Measurements from ENCODE around the gene WDR6. TPM values are rescaled to one million over a fixed set of nuclear protein-coding genes. Genes with fewer than 3 reads are reported as not detected.

WDR6 gene
- total RNA-seq, 1 donor: 75.6 TPM

- H3K4me3 ChIP-seq (ENCODE audit: low read depth, low read length): no peak overlapping the region
- DNase-seq (ENCODE audit: low read depth): no peak
- no peak for TF ChIP-seq CTCF (IDR thresholded peaks at IDR 0.05; ENCODE audit: insufficient read depth, low read depth, low read length)
These were observed 17.3 kb downstream of the WDR6 start for GRCh38 chr3:49024449-49024848.

GRCh38 chr3:49025005-49025792, 18.0 kb downstream of the WDR6 start:
- TF ChIP-seq CTCF (IDR thresholded peaks at IDR 0.05; ENCODE audit: insufficient read depth, low read depth, low read length): no peak
- DNase-seq (ENCODE audit: low read depth): no peak

GRCh38 chr3:49025793-49026520, 18.8 kb downstream of the WDR6 start:
- DNase-seq (ENCODE audit: low read depth): no peak
- H3K4me3 ChIP-seq (ENCODE audit: low read depth, low read length): no peak overlapping the region
- TF ChIP-seq CTCF (IDR thresholded peaks at IDR 0.05; ENCODE audit: insufficient read depth, low read depth, low read length): no peak

More at GRCh38 chr3:49025005-49025792, 18.0 kb downstream of the WDR6 start:
- no peak overlapping the region for H3K4me3 ChIP-seq (ENCODE audit: low read depth, low read length)

- no peak for DNase-seq (ENCODE audit: low read depth)
- TF ChIP-seq CTCF (IDR thresholded peaks at IDR 0.05; ENCODE audit: insufficient read depth, low read depth, low read length): no peak
- H3K4me3 ChIP-seq (ENCODE audit: low read depth, low read length): no peak overlapping the region
These were observed 19.3 kb downstream of the WDR6 start for GRCh38 chr3:49026536-49026935.

GRCh38 chr3:49027634-49028033, 20.4 kb downstream of the WDR6 start:
- H3K4me3 ChIP-seq (ENCODE audit: low read depth, low read length): no peak overlapping the region
- no peak for DNase-seq (ENCODE audit: low read depth)
- TF ChIP-seq CTCF (IDR thresholded peaks at IDR 0.05; ENCODE audit: insufficient read depth, low read depth, low read length): no peak

- no peak for TF ChIP-seq CTCF (IDR thresholded peaks at IDR 0.05; ENCODE audit: insufficient read depth, low read depth, low read length)
These were observed 21.1 kb downstream of the WDR6 start for GRCh38 chr3:49028298-49028672.

More at GRCh38 chr3:49028298-49028672, 21.1 kb downstream of the WDR6 start:
- DNase-seq (ENCODE audit: low read depth): no peak
- peak overlapping the region; percentile 73 for H3K4me3 ChIP-seq (ENCODE audit: low read depth, low read length)
